ENCODE data around the gene ZFHX3. TPM values are rescaled to one million over a fixed set of nuclear protein-coding genes. Genes with fewer than 3 reads are reported as not detected.
A peak's percentile ranks its signal among the peaks of the same experiment; 100 is the strongest.

ZFHX3 gene
- total RNA-seq, 1 donor from 2014 or later = 3.2 TPM

DNA sequence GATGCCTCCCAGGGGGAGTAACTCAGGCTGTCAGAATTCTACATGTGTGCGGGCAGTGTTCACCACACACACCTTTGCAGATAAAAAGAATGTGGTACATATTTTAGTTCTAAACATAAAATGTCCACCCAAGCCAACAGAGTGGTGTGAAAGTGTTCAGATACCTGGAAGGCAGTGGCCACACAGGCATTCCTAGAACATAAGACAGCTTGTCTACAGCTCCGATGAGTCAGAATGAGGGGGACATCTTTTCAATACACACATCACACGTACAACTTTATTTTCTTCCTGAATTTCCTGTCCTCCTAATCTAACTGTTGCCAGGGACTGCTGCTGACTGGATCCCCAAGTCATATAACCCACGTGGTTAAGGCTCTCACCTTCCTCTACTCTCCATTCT, 142.3 kb downstream of the ZFHX3 start:
- no peak for DNase-seq (ENCODE audit: low read depth, low spot score)

DNA sequence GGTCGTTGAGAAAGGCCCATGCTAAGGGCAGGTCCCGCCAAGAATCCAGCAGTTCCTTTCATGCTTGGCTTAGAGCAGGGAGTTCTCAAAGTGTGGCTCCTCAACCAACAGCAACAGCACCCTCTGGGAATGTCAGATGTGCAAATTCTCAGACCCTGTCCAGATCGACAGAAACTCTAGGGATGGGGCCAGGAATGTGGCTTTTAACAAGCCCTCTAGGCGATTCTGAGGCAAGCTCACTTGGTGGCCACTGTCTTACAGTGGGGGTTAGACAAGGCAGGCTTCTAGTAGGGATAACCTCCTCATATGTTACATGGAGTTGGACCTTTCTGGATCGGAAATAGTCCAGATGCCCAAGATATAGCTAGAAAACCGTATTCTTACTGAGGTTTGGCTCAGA, 144.8 kb downstream of the ZFHX3 start:
- DNase-seq (ENCODE audit: low read depth, low spot score) = no peak

DNA sequence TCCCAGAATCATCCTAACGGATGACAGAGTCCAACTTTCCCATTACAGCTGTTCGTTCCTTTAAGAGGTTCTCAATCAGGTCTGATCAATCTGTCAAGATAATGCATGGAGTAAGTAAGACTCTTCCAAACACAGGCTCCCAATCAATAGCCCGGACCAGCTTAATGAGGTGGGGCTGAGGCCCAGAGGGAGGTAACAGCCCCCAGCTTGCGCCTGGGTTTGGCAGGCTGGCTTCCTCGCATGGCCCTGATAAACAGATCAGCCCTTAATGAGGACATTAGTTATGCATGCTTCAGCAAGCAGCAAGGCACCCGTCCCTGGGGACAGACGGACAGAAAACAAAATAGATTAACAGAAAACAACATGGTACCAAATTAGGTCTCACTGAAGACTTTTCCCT, 145.7 kb downstream of the ZFHX3 start:
- DNase-seq (ENCODE audit: low read depth, low spot score) = no peak

DNA sequence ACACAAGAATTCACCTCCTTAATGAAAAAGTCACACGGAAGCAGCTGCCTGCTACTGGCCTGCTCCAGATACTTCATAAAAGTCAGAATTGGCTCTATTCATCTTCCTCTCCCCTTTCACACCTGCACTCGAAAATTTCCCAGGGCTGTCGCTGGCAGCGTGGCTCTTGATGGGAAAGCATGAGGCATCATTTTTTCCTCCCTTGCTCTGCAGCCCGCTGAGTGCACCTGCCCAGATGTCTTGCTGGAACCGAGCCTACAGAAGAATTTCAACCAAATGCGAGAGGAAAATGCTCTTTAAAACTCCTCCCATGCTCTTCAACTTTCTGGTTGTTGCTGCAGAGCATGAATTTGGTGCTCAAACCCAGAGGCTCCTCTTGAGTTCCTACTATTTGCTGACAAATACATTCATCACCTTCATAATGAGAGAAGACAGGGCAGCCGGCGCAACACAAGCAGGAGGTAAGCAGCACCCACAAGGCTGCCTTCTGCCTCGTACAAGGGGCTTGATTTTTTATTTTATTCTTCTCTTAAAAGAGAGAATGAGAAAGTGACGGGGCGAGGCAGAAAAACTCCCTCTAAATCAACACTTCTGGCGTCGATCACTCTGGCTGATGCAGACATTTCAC, 146.8 kb downstream of the ZFHX3 start:
- no peak for DNase-seq (ENCODE audit: low read depth, low spot score)

DNA sequence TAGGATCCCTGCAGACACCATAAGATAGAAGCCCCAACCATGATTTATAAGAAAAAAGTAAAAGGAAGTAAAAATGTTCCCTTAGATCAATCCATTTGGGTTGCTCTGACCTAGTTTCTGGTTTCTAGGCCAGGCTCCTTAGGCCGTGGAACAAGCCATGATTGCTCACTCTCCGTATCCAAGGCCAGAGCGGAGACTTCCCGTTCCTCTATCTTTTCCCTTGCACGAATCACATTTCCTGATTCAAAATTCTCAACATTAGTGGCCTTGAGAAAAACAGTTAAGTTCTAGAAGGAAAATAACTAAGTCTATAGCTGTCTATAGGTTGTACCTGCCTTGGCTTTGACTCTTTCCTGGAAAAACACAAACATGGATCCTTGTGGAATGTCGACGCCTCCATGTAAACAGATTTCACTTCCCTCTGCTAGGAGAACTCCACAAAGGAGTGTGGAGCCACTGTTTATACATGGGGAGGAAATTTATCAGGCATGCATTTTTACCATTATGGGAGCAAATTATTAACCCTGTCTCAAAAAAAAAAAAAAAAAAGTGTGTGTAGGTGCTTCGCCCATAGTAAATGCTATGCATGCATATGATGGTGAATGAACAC, 149.6 kb downstream of the ZFHX3 start:
- DNase-seq (ENCODE audit: low read depth, low spot score) = no peak

DNA sequence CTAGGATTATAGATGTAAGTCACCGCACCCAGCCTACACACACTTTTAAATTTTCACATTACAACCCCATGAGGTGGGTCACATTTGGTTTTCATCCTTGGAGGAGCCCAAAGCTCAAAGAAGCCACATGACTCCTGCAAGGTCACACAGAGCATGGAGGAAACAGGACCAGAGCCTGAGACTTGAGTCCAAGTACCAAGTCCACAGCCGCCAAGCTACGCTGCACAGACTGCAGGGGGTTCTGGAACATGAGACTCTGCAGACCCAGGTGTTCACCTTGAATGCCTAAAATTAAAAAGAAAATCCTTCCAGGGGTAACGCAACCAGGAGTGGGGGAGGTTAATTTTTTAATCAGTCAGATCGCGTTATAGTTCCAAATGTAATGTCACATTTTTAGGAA, 150.2 kb downstream of the ZFHX3 start:
- no peak for DNase-seq (ENCODE audit: low read depth, low spot score)

DNA sequence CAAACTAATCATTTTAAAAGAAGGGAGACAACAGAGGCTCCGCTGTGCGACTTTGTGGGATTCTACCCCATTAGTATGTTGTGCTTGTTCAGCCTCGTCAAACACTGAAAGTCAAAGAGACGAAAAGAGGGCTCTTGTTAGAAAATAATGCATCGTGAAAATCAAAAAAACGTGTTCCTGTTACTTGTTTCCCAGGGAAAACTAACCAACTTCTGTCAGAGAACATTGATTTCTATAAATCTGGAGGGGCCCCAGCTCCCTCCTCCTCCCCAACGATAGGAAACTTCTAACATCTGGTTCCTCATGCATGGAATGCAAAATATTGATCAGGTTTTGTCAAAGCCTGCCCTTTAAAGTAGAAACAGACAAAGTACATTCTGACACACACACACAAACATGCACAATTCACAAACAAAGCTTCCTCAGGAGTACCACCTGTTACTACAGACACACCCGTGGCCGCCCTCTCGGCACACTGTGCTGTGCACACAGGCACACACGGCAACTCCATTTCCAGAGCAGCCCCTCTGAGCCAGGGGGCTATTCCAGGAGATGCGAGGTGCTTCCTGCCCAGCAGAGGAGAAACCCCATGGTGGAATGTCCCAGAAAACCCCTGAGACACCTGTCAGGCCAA, 151.3 kb downstream of the ZFHX3 start:
- no peak for DNase-seq (ENCODE audit: low read depth, low spot score)

DNA sequence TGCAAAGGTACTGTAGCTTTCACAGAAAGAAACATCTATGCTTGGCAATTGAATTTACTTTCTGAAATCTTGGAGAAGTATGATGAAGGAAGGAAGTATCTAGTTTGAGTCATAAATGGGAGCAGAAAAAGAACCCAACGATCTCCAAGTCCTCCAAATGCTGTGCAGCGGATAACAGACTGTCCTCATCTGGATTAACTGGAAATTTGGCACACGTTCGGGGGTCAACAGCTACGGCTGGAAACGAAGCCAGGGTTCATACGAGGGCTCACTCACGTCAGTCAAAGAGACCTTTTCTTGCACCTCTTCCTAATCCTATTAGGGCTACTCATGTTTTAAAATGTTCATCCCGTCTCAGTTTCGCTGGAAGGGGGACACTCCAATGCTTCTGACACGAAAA, 152.0 kb downstream of the ZFHX3 start:
- DNase-seq (ENCODE audit: low read depth, low spot score) = no peak

DNA sequence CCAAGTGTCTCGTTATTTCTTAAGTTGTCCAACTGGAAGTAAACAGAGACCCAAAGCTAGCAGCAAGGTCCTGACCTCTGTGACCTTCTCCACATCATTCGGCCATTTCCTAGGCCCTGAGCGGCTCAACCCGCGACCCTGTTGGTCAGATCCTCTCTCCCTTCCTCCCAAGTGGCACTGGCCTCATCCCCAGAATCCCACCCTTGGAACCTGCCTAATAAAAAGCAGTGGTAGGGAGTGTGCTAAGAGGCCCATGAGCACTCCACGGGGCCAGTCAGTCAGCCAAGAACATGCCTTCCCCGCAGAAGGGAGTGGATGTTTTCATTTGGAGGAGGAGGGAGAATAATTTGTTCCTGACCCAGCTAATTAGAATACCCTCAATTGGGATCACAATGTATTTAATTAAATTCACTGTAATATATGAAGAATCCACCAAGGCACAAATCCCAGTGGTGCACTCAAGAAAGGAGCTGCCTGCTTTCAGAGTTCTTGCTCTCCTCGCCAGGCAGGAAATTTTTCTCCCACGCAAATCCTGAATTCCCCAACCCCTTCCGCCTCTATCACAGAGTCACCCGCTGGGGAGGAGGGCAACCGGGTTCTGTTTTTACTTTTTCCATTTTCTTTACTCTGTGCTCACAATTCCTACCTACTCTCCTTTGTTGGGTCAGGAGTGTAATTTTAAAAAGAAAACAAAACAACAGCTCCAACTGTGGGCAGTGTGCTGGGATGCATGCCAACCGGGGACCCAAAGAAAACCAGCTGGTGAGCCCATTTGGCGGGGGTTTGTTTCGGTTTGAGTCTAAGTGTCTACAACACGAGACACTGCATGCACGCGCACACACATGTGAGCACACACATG, 153.4 kb downstream of the ZFHX3 start:
- peak; percentile 27 for DNase-seq (ENCODE audit: low read depth, low spot score)

DNA sequence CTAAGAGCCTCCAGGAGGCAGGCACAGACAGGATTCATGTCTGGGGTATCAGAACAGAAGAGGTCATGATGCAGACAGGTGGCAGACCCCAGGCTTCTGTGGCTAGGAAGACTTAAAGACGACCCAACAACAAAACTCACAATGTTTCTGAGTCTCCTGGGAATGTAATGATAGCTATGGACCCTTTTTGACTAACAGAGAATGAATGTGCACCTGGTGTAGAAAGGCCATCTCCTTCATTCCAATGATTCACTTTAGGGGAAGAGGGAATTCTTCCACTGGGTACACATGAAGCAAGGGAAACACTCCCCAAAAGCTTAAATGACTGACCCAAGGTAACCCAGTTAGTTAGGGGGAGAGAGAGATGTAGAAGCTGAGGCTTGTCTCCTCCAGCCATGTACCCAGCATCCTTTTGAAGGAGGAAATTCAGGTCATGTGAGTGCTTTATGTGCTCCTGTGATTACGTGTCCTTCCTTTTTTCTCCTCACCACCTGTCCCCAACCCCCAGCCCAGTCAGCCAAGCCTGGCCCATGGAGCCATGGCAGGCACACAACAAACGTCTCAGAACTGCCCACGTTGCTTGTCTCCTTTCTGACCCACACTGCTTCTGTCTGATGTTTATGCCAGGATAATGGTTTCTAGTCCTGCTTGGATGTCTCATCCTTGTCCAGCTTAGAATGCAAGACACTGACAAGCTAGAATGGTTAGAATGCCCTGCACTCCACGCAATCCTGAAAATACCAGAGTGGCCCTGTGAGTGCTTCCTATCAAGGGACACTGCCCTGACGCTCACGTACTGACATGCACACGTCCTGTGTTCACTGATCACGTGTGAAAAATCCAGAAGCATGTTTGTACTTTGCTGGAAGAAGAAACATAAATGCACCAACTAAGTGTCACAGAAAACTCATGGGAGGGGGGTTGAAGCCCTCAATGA, 156.4 kb downstream of the ZFHX3 start:
- no peak for DNase-seq (ENCODE audit: low read depth, low spot score)

DNA sequence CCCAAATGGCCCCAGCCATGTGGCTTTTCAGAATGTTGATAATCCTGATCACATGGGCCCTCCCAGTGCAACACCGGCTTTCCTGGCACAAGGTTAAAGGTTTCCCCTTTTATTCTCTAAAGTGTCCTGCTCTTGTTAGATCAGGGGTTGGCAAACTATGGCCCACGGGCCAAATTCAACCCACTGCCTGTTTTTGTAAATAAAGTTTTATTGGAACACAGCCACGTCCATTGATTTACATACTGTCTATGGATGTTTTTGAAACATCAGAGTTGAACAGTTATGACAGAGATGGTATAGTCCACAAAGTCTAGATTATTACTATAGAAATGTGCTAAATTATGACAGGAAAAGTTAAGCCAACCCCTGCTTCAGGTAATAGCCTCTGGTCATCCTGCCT, 157.3 kb downstream of the ZFHX3 start:
- no peak for DNase-seq (ENCODE audit: low read depth, low spot score)

DNA sequence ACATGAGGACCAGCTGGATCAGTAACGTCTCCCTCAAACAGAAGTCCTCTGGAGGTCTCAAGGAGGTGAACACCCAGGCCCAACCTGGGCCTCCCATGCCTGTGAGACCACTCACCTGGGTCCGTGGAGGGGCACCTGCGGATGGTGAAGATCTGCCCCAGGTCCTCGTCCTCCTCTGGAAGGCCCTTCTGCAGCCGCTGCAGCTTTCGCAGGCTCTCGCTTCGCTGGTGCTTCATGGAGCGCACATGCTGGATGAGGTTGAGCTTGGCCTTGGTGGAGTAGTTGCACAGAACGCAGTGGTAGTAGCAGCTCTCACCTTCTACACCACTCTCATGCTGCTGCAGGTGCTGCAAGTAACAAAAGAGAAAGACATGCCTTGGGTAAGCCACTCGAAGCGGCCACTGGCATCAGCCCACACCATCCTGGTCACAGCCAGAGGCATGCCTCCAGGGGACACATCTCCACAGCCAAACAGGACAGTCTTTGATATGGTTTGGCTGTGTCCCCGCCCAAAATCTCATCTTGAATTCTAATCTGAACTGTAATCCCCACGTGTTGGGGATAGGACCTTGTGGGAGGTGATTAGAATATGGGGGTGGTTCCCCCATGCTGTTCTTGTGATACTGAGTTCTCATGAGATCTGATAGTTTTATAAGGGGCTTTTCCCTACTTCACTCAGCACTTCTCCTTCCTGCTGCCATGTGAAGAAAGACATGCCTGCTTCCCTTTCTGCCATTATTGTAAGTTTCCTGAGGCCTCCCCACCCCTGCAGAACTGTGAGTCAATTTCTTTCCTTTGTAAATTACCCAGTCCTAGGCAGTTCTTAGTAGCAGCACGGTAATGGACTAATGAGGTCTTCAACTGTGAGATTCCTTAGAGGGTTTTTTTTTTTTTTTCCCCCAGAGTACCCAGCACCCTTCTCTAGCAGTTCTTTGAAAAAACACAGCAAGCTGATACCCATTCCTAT, 158.0 kb downstream of the ZFHX3 start:
- no peak for DNase-seq (ENCODE audit: low read depth, low spot score)

DNA sequence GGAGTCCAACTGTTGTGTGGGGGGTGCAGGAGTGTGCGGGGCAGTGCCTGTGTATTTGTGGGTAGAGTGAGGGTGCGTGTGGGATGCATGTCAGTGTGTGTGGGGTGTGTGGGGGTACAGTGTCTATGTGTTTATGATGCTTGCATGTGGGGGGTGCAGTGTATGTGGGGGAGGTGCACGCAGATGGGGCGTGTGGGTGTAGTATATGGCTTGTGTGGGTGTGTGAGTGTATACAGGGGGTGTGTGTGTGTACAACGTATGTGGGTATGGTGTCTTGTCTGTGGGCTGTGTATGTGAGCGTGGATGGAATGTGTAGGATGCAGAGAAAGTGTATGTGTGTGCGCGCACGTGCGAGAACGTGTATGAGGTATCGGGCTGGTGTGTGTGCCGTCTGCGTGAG, 160.4 kb downstream of the ZFHX3 start:
- no peak for DNase-seq (ENCODE audit: low read depth, low spot score)

DNA sequence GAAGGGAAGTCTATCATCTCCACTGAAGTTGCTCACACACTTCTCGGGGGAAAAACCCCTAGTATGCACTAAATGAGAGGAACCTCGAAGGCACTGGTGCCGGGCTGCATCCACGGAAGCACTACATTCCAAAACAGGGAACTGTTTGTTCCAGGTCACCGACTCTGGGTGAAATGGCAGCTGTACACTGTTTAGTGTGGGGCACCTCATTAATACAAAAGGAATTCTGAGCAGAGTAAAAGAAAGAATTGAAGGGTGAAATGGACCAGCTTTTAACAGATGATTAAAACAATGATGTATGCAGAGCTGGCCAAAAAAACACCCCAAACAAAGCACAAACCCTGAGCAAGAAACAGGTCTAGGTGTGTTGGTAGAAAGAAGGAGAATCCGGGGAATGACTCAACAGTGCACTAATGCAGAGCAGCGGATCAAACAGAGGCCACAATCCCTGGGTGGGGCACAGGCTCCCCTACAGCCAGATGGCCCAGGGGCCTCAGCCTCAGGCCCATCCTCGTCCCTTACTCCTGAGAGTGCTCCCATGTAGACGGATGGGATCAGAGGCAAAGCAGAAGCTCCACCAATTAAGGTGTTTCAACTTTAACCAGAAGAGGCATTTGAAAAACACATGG, 161.5 kb downstream of the ZFHX3 start:
- no peak for DNase-seq (ENCODE audit: low read depth, low spot score)

DNA sequence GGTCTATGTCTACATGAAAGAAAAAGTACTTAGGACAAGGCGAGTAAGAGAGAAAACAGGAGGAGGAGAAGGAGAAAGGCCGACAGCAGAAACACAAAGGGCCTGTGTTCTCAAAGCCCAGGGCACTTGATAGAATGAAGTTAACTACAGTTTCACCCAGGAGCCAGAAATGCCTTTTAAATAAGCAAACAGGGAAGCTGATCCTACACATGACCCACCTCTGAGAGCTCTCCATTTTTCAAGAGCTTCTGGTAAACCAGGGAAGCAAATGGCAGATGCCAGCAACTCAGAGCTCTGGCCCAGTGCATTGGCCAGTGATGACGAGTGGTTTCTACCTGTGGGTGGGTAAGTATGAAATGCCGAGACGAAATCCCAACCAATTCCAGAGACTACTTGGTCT, 163.4 kb downstream of the ZFHX3 start:
- no peak for DNase-seq (ENCODE audit: low read depth, low spot score)

DNA sequence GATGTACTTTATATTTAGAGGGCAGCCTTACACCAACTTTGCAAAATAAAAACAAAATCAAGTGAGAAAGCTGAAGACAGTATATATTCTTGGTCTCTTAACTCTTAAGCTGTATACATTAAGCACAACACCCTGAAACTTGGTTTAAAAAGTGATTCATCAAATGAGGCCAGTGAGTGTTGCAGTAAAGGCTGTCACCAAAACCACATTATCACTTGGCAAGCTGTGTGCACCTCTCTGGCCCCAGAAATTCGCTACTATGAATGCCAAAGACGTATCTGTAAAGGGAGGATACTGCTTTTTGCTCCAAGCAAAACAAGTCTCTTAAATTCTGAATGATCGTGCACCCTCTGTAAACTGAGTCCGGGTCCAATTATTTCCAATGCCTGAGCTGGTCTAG, 163.9 kb downstream of the ZFHX3 start:
- no peak for DNase-seq (ENCODE audit: low read depth, low spot score)

DNA sequence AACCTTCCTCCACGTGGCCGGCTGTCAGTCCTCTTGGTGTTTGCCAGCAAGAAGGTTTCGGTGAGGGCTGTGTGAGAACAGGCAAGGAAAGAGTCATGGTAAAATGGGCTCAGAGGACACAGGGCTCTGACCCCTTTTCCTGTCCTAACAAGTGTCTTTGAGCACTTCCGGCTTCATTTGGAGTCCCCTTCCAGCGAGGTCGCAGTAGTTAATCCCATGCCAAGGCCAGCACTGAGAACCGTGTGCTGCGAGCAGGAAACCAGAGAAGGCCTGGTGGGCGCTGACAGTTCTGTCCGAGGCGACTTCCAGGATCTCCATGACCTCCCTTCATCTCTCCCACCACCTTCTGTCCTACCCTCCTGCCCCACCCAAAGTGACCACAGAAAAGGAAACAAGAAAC, 168.1 kb downstream of the ZFHX3 start:
- no peak for DNase-seq (ENCODE audit: low read depth, low spot score)

DNA sequence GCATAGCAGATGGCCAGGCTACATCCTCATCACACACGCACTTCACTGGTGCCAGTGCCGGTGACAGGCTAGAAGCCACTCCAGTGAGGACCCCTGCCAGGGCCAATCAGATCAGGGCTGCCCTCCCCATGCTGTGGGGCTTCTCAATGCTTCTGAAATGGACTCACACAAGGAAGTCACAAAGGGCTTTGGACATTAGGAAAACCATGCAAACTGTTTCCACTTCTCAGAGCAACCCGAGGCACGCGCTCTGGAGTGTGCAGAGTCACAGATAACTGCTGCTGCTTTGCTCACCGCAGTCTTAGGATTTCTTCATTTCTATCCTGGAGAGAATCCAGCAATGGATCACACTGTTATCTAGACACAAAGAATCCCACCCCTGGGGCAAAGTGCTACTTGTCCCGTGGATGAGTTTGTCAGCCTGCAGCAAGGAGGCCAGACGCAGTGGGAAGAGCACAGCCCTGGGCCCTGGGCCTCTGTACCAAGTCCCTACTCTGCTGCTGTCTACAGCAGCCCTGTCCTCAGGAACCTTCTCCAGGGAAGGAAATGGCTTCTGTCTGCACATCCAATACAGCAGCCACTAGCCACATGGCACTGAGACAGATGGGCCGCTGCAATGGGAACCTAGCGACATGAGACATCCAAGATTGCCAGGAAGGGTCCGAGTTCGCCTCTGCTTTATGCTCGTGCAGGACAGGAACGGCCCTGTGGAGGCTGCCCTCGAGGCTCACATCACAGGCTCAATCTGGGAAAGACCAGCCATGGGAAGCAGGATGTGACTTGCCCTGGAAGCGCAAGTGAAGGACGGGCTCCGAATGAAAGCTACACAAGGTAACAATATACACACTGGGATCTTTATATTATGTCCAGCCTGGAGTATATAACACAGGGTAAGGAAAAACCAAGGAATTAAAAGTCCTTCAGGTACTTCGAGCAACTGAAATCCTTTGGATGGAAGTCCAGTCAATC, 169.3 kb downstream of the ZFHX3 start:
- no peak for DNase-seq (ENCODE audit: low read depth, low spot score)

Data from pulmonary artery endothelial cell (primary cell).